ENCODE measurements around the gene CSRNP3. TPM values are rescaled to one million over a fixed set of nuclear protein-coding genes. Genes with fewer than 3 reads are reported as not detected.

CSRNP3 gene
- total RNA-seq, 2 donors from 2014 or later = 1.8 to 2.7 TPM

GRCh38 chr2:165544897-165545296, 75.4 kb downstream of the CSRNP3 start:
- Histone ChIP-seq H3K4me3 (no peak overlapping the region), H3K36me3 (no peaks in the 10 kb centered on the region), H3K9me3 (no peaks in the 10 kb centered on the region), H3K27me3 (replicated peaks; ENCODE audit: insufficient read depth) (no peaks in the 10 kb centered on the region), H3K27ac (no peak overlapping the region), H3K4me1 (ENCODE audit: control insufficient read depth in 1 of 2, low read depth in 2 of 2) (no peaks in the 10 kb centered on the region)
- DNase-seq (ENCODE audit: low spot score) = no peak
- TF ChIP-seq CTCF (IDR thresholded peaks at IDR 0.05) = no peak
- no peak for ATAC-seq (ENCODE audit: insufficient number of reproducible peaks, low FRiP score, low read depth)

- Histone ChIP-seq H3K9me3 (no peaks in the 10 kb centered on the region), H3K4me3 (no peak overlapping the region), H3K36me3 (no peaks in the 10 kb centered on the region), H3K27me3 (replicated peaks; ENCODE audit: insufficient read depth) (no peaks in the 10 kb centered on the region), H3K4me1 (ENCODE audit: control insufficient read depth in 1 of 2, low read depth in 2 of 2) (peaks cover 4 to 10% of the 10 kb centered on the region in 2 donors), H3K27ac (no peak overlapping the region)
- DNase-seq (ENCODE audit: low spot score) (no peak), ATAC-seq (ENCODE audit: insufficient number of reproducible peaks, low FRiP score, low read depth) (no peak)
- no peak for TF ChIP-seq CTCF (IDR thresholded peaks at IDR 0.05)
These were observed 78.4 kb downstream of the CSRNP3 start for GRCh38 chr2:165547900-165548299.

GRCh38 chr2:165549619-165550018, 80.1 kb downstream of the CSRNP3 start:
- Histone ChIP-seq H3K9me3 (no peaks in the 10 kb centered on the region), H3K36me3 (no peaks in the 10 kb centered on the region), H3K27me3 (replicated peaks; ENCODE audit: insufficient read depth) (no peaks in the 10 kb centered on the region), H3K27ac (no peak overlapping the region), H3K4me1 (ENCODE audit: control insufficient read depth in 1 of 2, low read depth in 2 of 2) (peaks cover 4 to 10% of the 10 kb centered on the region in 2 donors), H3K4me3 (no peak overlapping the region)
- TF ChIP-seq CTCF (IDR thresholded peaks at IDR 0.05) = no peak
- no peak for DNase-seq (ENCODE audit: low spot score)
- no peak for ATAC-seq (ENCODE audit: insufficient number of reproducible peaks, low FRiP score, low read depth)

- no peaks in the 10 kb centered on the region for H3K27me3 ChIP-seq (replicated peaks; ENCODE audit: insufficient read depth)
- H3K4me3 ChIP-seq = no peak overlapping the region
- no peaks in the 10 kb centered on the region for H3K9me3 ChIP-seq
- ATAC-seq (ENCODE audit: insufficient number of reproducible peaks, low FRiP score, low read depth) = no peak
- DNase-seq (ENCODE audit: low spot score) = no peak
- no peaks in the 10 kb centered on the region for H3K4me1 ChIP-seq (ENCODE audit: control insufficient read depth in 1 of 2, low read depth in 2 of 2)
- no peak overlapping the region for H3K27ac ChIP-seq
- TF ChIP-seq CTCF (IDR thresholded peaks at IDR 0.05) = no peak
- H3K36me3 ChIP-seq = no peaks in the 10 kb centered on the region
These were observed 89.3 kb downstream of the CSRNP3 start for GRCh38 chr2:165558832-165559231.

GRCh38 chr2:165560377-165560988, 91.0 kb downstream of the CSRNP3 start:
- Histone ChIP-seq H3K4me1 (ENCODE audit: control insufficient read depth in 1 of 2, low read depth in 2 of 2) (no peaks in the 10 kb centered on the region), H3K9me3 (no peaks in the 10 kb centered on the region), H3K36me3 (no peaks in the 10 kb centered on the region), H3K4me3 (no peak overlapping the region), H3K27me3 (replicated peaks; ENCODE audit: insufficient read depth) (no peaks in the 10 kb centered on the region), H3K27ac (no peak overlapping the region)
- DNase-seq (ENCODE audit: low spot score) = no peak
- no peak for ATAC-seq (ENCODE audit: insufficient number of reproducible peaks, low FRiP score, low read depth)
- TF ChIP-seq CTCF (IDR thresholded peaks at IDR 0.05) = no peak

All from thoracic aorta (tissue), 2 donors.